Prostate gland (tissue), 2 donors: ENCODE measurements around the gene SPECC1. TPM values are rescaled to one million over a fixed set of nuclear protein-coding genes. Genes with fewer than 3 reads are reported as not detected.

ENCODE experiments used
- DNase-seq: peaks from one replicate; pipeline ENCODE4 v3.0.0-alpha.2; 2019; ENCODE audit warnings: low spot score
- H3K27ac ChIP-seq, 2 donors: fragments of 200-600 bp; sonication (generic); 2 replicates each; pipeline ENCODE4 v1.5.1; 2017 to 2019
- H3K27me3 ChIP-seq: fragments of 200-600 bp; sonication (generic); replicated peaks from 2 replicates; pipeline ENCODE4 v1.5.1; 2019; ENCODE audit not compliant: insufficient read depth
- H3K36me3 ChIP-seq, 2 donors: fragments of 200-600 bp; sonication (generic); 1 replicate in 1 of 2; 2 replicates in 1 of 2; pipeline versions ENCODE4 v1.5.1 to v1.8.1; 2017 to 2019
- H3K4me1 ChIP-seq: fragments of 200-600 bp; sonication (generic); replicated peaks from 2 replicates; pipeline ENCODE4 v1.5.1; 2019
- H3K4me3 ChIP-seq, 2 donors: fragments of 200-600 bp; sonication (generic); 2 replicates each; pipeline ENCODE4 v1.5.1; 2017 to 2019
- H3K9me3 ChIP-seq: fragments of 200-600 bp; sonication (generic); 2 replicates; pipeline ENCODE4 v1.5.1; 2017
- CTCF ChIP-seq, 4 experiments: fragments of 200-600 bp in 2 of 4; fragments of 450-650 bp in 2 of 4; sonication (generic) in 2 of 4; IDR thresholded peaks; 1 replicate in 3 of 4; 2 replicates in 1 of 4; pipeline ENCODE4 v1.5.1; 2016 to 2019; ENCODE audit warnings: antibody characterized with exemption in 4 of 4, mild to moderate bottlenecking in 2 of 4, moderate library complexity in 2 of 4
- POLR2A ChIP-seq: fragments of 450-650 bp; IDR thresholded peaks from one replicate; pipeline ENCODE4 v1.6.1; 2016; ENCODE audit warnings: antibody characterized with exemption, mild to moderate bottlenecking
- POLR2AphosphoS5 ChIP-seq: sonication (generic); formaldehyde crosslinking; IDR thresholded peaks from one replicate; pipeline ENCODE4 v1.6.1; 2017; ENCODE audit warnings: antibody characterized with exemption
- WGBS: methylation state at CpG from one replicate; pipeline ENCODE4 v1.1.5; 2018; 5-methylcytosine and 5-hydroxymethylcytosine counted together
- intact Hi-C: fragments of 100-400 bp; cut with DNase I; formaldehyde crosslinking; loops from one replicate; pipeline ENCODE4 v1.14.2; 2022
- total RNA-seq, 2 donors: library from RNA; depleted of rRNA; stranded (reverse); fragments of >200 nt; gene quantifications; one replicate each; pipeline ENCODE4 v1.1.0, GENCODE V29; 2016

SPECC1 gene
- total RNA-seq, 2 donors from 2014 or later: 29.7 to 85.5 TPM

GRCh38 chr17:20241855-20242254 lies 232.7 kb downstream of the SPECC1 start:
- H3K4me3 ChIP-seq: no peak overlapping the region
- H3K27me3 ChIP-seq: no peaks in the 10 kb centered on the region
- H3K9me3 ChIP-seq: no peaks in the 10 kb centered on the region
- no peak for DNase-seq
- intact Hi-C loops: no loop called here
- no peaks in the 10 kb centered on the region for H3K36me3 ChIP-seq
- H3K4me1 ChIP-seq: no peaks in the 10 kb centered on the region
- H3K27ac ChIP-seq: no peak overlapping the region
- TF ChIP-seq CTCF (IDR thresholded peaks at IDR 0.05) (no peak), POLR2AphosphoS5 (no peak), POLR2A (no peak)
- WGBS: 73% methylated on average over 4 of the region's 4 CpGs

GRCh38 chr17:20242271-20242670 lies 233.1 kb downstream of the SPECC1 start:
- 90% methylated on average over 3 of the region's 3 CpGs for WGBS
- H3K36me3 ChIP-seq: no peaks in the 10 kb centered on the region
- no peaks in the 10 kb centered on the region for H3K4me1 ChIP-seq
- H3K4me3 ChIP-seq: no peak overlapping the region
- H3K27me3 ChIP-seq: no peaks in the 10 kb centered on the region
- H3K27ac ChIP-seq: no peak overlapping the region
- intact Hi-C loops: no loop called here
- TF ChIP-seq POLR2A (no peak), POLR2AphosphoS5 (no peak), CTCF (IDR thresholded peaks at IDR 0.05) (no peak)
- H3K9me3 ChIP-seq: no peaks in the 10 kb centered on the region
- no peak for DNase-seq

- intact Hi-C loops: no loop called here
- H3K36me3 ChIP-seq: no peaks in the 10 kb centered on the region
- H3K27ac ChIP-seq: no peak overlapping the region
- no peaks in the 10 kb centered on the region for H3K27me3 ChIP-seq
- DNase-seq: no peak
- TF ChIP-seq POLR2AphosphoS5 (no peak), POLR2A (no peak), CTCF (IDR thresholded peaks at IDR 0.05) (no peak)
- H3K9me3 ChIP-seq: no peaks in the 10 kb centered on the region
- H3K4me3 ChIP-seq: no peak overlapping the region
- no peaks in the 10 kb centered on the region for H3K4me1 ChIP-seq
- 97% methylated on average over 1 of the region's 1 CpG for WGBS
Measured at GRCh38 chr17:20243524-20243923, 234.4 kb downstream of the SPECC1 start.

GRCh38 chr17:20244671-20245070 lies 235.5 kb downstream of the SPECC1 start:
- H3K9me3 ChIP-seq: no peaks in the 10 kb centered on the region
- WGBS: 84% methylated on average over 1 of the region's 1 CpG
- no peak for TF ChIP-seq POLR2A
- TF ChIP-seq CTCF (IDR thresholded peaks at IDR 0.05): no peak
- no peak for TF ChIP-seq POLR2AphosphoS5
- intact Hi-C loops: no loop called here
- H3K27me3 ChIP-seq: no peaks in the 10 kb centered on the region
- no peaks in the 10 kb centered on the region for H3K4me1 ChIP-seq
- H3K27ac ChIP-seq: no peak overlapping the region
- DNase-seq: no peak
- H3K4me3 ChIP-seq: no peak overlapping the region
- no peaks in the 10 kb centered on the region for H3K36me3 ChIP-seq

GRCh38 chr17:20246692-20247091 lies 237.5 kb downstream of the SPECC1 start:
- DNase-seq: no peak
- WGBS: 81% methylated on average over 1 of the region's 1 CpG

More at GRCh38 chr17:20246692-20247091, 237.5 kb downstream of the SPECC1 start:
- Histone ChIP-seq H3K4me3 (no peak overlapping the region), H3K27me3 (no peaks in the 10 kb centered on the region), H3K36me3 (no peaks in the 10 kb centered on the region), H3K9me3 (no peaks in the 10 kb centered on the region), H3K4me1 (no peaks in the 10 kb centered on the region), H3K27ac (no peak overlapping the region)
- intact Hi-C loops: no loop called here
- no peak for TF ChIP-seq POLR2A
- no peak for TF ChIP-seq CTCF (IDR thresholded peaks at IDR 0.05)
- TF ChIP-seq POLR2AphosphoS5: no peak
